Activated naive CD4-positive, alpha-beta T cell treated with anti-CD3 and anti-CD28 coated beads, Interleukin-2, amount 50 U/mL, for 16 hours (primary cell): Measurements from ENCODE around the gene NOC2L.
A peak's percentile ranks its signal among the peaks of the same experiment; 100 is the strongest.
"Not testable (repeated sequence)": the region's sequence is repeated elsewhere in the genome, so short reads cannot be mapped to it uniquely, and the experiment has no call there.

Experiments
- DNase-seq: peaks from one replicate; pipeline ENCODE4 v3.0.0-alpha.2; 2020

NOC2L gene

DNA sequence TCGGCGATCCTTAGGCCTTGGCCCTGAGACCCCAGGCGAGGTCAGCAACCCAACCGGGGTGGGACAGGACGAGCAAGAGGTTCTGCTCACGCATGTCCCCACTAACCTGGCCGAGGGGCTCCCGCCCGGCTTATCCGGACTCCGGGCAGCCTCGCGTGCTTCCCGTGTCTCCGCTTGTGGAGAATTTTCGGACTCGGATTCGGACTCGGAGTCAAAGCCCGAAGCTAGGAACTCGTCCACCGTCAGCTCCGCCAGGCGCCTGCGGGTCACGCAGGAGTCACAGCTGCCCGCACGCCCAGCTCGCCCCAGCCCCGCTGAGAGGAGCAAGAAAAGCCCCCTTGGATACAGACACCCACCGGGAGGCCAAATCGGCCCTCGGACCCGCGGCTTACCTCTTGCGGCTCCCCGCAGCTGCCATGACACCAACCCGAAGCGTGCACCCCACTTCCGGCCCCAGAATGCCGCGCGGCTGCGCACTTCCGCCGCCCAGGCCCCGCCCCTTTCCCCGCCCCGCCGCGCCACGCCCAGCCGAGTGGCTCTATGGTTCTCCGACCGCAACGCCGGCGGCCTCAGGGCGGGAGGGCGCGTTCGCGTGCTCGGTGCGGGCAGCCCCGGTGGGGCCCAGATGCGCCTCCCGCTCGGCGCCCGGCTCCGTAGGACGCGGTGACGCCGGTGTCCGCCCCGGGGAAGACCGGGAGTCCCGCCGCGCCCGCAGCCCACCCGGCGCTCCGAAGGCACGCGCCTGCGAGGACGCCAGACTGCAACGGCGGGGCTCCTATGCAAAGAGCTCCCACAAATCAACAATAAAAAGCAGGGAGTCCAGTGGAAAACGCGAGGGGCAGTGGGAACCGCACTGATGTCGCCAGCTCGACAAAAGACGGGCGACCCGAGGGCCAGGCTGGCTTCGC, at the start of gene NOC2L:
Gene NOC2L, minus strand, starts transcription at position 434 of the 908 bp plus-strand sequence. Its CDS starts 16 bp downstream, at position 418.
- peak; percentile 94 for DNase-seq

DNA sequence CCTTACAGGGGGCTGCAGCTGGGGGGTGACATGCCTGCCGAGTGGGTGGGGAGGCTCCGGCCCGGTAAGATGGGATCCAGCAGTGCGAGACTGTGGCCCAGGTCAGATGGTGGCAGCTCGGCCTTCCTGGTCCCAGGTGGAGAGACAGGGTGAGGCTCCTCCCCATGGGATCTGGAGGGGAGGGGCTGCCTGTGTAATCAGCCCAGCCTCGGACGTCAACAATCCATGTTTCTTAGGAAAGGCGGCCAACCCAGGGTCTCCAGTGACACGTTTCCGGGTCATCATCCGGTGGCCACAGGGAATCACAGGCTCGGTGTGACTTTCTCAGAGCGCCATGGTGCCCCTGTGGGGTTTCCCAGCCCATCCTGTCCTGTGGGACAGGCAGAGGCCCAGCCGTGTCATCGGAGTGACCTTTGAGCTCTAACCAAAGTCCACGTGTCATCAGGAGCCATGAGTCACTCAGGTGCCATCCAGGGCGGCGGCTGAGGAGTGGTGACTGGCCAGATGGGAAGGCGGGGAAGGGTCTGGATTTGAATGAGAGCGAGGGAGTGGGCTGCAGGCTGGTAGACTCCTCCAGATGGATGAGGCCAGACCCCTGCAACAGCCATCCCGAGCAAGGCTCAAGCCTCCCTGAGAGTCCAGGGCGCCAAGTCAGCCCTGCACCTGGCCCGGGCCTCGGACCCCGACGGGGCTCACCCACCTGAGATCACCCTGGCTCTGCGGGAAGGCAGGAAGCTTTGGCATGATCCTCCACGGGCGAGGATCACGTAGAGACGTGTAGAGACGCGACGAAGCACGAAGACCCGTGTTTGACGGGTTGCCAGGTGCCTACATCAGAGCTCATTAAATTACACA, 47.5 kb upstream of the NOC2L start:
- DNase-seq, result no peak

DNA sequence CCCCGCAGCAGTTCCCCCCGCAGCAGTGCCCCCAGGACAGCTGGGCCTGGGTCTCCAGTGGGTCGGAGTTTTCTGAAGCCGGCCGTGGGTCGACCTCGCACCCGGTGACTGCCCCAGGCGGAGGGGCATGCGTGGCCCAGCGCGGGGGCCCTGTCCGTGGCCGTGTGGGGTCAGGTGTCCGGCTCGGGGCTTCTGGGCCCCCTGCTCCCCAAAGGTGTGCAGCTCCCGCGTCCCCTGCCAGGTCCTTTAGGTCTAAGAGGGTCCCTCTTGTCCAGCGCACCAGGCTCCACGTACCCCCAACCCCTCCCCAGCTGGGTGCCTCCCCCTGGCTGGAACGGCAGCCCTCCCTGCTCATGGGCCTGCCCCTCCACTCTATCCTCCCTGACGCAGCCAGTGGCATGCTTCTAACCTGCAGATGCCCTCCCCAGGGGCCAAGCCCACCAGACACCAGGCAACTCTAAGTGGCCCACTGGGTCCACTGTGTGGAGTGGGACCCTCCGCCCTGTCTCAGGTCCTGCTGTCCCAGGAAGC, 46.8 kb upstream of the NOC2L start:
- no peak for DNase-seq

DNA sequence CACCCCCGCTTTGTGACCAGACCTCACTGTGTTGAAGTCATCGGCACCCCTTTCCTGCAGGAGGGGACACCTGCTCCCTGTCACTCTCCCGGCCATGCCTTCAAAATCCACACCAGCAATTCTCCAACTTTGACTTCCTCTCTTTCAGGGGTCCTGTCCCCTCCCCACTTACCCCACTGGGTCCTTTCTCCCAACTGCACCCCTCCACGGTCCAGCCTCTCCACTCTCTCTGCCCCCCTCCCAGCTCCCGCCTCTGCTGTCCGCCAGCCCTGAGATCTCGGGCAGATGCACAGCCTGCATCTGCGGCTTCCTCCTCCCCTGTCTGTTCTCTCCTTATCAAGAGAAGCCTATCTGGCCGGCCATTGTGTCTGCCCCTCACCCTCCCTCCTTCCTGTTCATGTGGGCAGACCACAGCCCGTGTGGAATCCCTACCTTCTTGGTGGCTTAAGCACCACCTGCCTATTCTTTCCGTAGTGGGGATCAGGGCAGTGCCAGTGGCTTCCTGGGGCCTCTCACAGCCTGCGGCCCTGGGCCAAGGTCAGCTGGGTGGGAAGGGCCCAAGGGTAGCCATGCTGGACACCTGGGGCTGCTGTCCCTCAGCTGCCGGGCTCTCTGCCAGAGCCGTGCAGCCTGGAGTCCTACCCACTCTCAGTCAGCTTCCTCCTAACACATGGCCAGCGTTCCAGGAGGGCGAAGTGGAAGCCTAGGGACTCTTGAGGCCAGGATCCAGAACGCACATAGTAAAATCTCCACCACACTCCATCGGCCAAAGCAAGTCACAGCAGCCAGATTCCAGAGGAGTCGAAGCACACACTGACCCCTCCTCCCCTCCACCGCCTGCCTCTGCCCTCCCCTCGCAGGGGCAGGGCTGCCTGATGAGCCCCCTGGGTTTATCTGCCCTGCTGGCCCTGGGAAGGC, 46.0 kb upstream of the NOC2L start:
- no peak for DNase-seq

DNA sequence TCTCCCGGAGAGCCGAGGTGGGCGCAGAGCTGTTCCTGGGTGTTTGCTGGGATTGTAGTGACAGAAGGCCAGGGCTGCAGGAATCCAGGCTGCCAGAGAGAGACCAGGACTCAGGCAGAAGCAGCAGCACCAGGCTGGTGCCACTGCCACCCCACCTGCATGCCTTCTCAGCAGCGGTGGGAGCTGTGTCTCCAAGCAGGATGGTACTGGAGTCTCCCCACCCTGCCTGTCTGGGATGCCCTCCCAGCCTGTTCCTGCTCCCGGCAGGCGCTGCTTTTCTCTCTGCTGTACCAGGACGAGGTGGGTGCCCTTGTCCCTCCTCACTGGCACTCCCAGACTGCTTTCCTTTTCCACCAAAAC, 45.3 kb upstream of the NOC2L start:
- DNase-seq, result no peak

DNA sequence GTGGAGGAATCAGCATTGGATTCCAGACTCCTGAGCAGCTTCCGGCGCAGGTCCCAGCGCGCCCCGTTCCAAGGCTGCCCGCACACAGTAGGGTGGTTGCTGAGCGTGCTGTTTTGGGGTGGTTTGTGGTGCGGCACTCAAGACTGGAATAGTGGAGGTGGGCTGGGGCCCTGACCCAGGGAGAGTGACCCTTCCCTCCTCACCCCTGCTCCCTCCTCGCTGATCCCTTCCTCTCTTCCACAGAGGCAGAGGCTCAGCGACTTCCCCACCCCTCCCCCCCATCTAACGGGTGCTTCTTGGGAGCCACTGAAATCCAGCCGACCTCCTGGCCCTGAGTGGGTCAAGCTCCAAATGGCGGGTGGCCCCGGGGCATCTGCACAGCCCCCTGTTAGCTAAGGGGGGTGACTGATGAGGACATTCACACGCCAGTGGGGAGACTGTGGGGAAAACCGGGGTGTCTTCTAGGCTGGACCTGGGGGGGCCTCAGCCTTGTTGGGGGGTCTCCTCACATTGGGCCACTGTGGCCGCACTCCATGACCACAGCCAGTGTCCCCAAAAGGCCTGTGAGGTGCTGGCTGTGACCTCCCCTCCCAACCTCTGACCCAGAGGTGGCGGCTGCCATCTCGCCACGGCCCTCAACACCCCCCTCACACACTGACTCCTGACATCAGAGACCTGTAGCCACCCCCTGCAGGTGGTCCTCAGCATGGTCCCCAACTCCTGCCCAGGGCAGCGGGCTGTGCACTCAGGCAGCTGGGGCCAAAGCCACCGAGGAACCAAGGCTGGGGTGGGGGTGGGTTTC, 44.8 kb upstream of the NOC2L start:
- no peak for DNase-seq

DNA sequence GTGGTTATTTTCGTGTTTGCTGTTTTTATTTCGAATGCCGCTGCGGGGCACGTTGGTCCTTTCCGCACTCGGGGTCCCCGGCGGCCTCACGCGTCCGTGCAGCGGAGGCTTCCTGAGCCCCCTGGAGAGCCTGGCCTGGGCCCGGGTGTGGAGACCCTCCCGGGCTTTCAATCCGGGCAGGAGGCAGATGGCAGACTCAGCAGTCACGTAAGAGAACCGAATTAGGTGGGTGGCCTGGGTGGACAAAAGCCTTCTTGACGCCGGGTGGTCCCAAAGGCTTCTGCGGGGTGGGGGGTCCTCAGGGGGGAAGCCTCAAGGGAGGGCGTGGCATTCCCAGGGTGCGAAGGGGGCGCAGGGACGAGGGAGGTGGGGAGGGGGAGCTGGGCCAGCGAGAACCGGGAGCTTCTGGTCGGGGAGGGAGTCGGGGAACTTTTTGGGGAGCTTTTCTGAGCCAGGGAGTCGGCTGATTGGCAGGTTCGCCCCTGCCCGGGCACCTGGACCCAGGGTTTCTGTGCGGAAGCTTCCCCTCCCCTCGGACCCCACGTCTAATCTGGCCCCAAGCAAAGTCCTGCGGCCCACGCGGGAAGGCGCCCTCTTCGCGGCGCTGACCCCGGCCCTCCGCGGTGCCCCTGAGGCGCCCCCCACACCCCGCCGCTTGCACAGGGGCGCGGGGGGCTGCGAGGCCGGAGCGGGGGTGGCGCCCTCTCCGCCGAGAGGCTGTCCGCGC, 42.2 kb upstream of the NOC2L start:
- no peak for DNase-seq

DNA sequence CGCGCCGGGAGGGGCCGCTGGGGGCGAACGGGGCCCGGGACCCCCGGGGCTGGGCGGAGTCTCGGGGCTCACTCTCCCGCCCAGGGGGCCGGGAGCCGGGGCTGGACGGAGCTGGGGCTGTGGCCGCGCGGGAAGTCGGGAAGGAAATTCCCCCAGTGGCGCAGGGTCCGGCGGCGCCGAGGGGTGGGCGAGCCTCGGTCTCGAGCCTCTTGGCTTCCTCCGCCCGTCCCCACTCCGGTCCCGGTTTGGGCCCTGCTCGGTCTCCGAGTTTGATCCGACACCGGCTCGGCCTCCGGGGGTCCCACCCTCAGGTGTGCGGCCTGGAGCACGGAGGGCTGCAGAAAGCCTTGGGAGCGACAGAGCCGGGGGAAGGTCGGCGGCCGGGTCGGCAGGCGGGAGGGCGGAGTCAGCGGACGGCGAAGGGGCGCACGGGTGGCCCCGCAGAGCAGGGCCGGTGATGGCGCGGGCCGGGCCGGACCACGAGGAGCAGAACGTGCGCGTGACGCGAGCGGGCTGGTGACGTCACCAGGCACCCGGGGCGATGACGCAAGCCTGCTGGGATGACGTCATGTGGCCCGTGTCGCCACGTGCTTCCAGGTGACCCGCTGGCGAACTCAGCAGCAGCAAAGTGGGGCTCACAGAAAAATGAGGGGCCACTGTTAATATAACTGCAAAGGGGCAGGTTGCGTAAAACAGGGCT, 41.5 kb upstream of the NOC2L start:
- peak; percentile 80 for DNase-seq

DNA sequence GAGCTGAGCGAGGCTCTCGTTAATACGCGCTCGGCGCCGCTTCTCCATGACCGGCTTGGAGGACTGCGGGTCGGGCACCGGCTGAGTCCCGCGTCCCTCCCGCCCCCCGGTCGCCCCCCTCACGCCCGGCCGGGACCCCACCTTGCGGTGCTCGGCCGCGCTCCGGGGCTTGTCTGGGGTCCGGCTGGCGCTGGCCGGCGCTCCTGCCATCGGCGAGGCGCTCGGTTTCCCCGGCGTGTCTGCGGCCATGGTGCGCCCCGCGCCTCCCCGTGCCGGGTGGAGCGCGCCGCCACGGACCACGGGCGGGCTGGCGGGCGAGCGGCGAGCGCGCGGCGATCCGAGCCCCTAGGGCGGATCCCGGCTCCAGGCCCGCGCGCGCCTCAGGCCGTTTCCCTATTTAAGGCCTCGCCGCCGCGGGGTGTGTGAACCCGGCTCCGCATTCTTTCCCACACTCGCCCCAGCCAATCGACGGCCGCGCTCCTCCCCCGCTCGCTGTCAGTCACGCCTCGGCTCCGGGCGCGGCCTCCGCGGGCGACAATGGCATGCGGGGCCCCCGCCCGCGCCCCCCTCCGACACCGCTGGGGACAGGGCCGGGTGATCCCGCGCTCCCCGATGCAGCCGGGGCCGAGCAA, 40.8 kb upstream of the NOC2L start, which contains the start of gene HES4:
Gene HES4, minus strand, starts transcription at position 373 of the 632 bp plus-strand sequence. Its CDS starts 124 bp downstream, at position 249.
- peak; percentile 78 for DNase-seq

DNA sequence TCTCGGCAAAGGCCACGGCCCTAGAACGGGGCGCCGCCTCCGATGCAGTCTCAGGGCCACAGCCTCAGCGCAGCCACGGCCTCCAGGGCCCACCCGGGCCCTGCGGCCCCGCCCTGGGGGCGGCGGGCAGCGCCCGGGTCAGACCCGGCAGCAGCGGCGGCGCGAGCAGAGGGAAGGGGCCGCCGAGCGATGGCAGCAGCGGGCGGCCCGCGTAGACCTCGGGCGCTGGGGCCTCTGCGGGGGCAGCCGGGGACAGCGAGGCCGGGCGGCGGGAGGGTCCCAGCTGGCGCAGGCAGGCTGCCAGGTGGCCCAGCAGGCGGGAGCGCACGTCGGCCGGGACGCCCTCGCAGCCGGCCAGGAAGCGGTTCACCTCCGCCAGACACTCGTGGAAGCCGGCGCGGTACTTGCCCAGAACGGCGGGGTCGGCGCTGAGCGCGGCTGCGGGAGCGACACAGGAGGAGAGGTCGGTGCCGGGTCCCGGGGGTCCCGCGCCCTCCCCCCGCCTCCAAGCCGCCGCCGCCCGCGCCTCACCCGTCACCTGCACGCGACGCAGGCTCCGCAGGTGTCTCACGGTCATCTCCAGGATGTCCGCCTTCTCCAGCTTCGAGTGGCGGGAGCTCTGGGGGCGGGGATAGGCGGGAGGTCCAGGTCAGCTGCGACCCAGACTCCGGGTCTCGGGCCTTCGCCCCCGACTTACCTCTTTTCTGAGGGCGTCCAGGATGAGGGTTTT, 40.1 kb upstream of the NOC2L start:
- DNase-seq, result no peak

DNA sequence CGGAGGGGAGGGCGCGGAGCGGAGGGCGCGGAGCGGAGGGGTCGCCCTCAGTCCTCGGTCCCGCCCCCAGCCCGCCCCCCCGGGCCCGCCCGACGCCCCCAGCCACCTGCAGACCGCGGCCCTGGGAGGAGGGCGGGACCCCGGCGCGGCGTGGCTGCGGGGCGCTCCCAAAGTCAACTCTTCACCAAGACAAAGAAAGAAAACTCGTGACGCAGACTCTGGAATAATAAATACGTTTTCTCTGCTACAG, 39.6 kb upstream of the NOC2L start:
- DNase-seq, result no peak

DNA sequence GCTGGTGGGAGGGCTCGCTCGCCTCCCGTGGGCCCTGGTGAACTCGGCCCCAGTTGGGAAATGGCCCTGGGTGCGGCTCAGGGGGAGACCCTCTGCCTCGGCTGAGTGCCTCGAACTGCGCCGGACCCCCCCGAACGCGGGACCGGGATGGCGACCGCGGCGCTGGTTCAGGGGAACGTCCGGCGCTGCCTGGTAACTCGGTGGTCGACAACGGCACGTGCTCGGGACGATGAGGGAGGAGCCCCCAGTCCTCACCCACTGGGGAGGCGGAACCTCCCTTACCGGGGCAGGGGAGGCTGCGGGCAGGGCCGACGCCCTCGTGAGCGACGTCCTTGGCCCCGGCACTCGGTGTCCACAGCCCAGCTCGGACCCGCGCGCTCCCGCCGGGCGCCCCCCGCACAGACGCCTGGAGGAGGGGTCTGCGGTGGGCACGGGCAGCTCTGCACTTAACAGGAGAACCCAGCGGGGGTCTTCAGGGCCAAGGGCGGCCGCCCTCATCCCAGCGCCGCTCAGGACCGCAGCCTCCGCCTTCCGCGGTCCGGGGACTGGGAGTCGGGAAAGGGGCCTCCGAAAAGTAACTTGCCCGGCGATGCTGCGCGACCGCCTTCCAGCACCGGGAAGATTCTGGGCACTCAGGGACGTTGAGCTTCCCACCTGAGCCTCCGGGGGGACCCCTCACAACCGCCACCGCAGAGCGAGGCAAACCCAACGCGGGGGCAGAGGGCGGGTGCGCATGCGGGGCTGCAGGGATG, 39.1 kb upstream of the NOC2L start:
- no peak for DNase-seq

DNA sequence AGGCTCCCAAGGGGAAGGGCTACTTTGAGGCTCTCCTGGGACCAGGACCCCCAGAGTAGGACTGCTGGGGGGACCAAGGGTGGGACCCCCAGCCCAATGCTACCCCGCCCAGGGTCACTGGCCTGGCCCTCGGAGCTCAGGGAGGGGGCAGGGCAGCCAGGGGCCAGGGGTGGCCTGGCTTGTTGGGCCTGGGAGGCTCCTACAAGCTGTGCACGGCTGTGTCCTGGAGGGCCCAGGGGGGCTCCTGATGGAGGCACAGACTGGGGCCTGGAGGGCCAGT, 38.6 kb upstream of the NOC2L start:
- no peak for DNase-seq

DNA sequence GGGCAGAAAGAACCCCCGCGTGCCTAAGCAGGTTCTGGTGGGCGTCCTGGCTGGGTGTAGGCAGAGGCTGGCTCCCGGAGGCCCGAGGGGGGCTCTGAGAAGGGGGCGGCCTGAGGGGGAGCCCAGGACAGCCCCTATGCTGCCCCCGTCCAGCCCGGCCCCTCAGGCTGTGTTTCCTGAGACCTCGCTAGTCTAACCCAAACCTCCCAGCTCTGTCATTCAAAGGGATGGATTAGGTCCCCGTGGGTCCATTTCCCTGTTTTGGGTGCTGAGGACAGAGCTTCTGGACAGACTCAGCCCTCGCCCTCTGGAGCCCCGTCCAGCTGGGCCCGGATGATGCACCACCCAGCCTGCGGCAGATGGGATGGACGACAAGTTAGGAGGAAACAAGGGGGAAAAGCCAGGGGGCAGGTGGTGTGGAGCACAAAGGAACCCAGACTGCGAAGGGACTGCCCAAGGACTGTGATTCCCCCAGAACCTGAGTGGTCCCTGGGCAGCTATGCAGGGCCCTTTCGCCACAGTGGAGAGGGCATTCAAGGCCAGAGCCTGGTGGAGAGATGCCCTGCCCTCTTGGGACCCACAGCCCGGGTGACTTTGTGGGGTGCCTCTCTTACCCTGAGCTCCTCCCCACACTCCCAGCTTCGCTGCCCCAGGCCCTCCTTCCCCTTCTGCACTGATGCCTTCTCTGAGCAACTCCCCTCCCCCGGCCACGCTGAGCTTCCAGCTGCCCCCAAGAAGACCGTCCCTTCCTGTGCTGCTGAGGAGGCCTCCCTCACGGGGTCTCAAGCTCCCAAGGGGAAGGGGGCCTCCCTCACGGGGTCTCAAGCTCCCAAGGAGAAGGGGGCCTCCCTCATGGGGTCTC, 38.0 kb upstream of the NOC2L start:
- no peak for DNase-seq

DNA sequence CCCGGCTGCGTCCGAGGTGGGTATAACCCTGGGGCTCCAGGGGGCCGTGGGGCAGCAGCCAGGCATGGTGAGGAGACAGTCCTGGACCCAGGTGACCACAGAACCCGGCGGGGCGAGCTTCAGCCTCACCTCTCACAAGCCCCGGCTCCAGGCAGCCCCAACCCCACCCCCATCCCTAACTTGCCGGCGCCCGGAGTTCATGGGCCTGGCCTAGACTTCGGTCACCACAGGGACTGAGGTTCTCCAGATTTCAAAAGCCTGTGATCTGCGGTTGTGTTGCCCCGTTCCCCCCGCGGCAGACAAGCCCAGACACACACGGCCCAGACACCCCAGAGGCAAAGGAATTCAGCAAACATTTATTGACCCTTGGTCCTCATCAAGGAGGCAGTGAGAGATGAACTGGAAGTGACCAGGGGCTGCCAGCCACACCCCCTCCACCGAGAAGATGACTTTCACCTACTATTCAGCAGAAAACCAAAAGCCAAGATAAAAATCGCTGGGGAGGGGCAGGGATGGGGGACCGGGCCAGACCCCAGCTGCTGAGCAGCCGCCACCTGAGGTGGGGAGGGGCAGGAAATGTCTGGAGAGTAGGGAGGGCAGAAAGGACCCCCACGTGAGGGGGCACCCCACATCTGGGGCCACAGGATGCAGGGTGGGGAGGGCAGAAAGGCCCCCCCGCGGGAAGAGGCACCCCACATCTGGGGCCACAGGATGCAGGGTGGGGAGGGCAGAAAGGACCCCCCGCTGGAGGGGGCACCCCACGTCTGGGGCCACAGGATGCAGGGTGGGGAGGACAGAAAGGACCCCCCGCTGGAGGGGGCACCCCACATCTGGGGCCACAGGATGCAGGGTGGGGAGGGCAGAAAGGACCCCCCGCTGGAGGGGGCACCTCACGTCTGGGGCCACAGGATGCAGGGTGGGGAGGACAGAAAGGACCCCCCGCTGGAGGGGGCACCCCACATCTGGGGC, 36.9 kb upstream of the NOC2L start:
- DNase-seq, result no peak

DNA sequence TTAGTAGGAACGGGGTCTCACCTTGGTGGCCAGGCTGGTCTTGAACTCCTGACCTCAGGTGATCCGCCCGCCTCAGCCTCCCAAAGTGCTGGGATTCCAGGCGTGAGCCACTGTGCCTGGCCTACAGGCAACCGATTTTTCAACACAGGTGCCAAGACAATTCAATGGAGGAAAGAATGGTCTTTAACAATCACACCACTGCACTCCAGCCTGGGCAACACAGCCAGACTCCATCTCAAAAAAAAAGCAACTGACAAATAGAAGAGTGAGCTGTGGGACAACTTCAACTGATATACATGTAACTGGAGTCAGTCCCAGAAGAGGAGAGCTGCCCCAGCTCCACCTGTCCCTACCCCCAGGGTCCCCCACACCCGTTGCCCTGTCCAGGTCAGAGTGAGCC, 35.5 kb upstream of the NOC2L start:
- not testable (repeated sequence) for DNase-seq
